Tibial nerve (tissue), 3 donors: ENCODE results near the gene CNPPD1.

ENCODE experiments used
- CTCF ChIP-seq, 5 experiments: fragments of 200-600 bp in 3 of 5; fragments of 450-650 bp in 2 of 5; sonication (generic) in 3 of 5; IDR thresholded peaks; one replicate each; pipeline ENCODE4 v1.5.1; 2016 to 2019; ENCODE audit warnings: antibody characterized with exemption in 5 of 5, mild to moderate bottlenecking in 3 of 5, moderate library complexity in 2 of 5
- POLR2A ChIP-seq, 2 donors: fragments of 450-650 bp; IDR thresholded peaks; one replicate each; pipeline ENCODE4 v1.6.1; 2017; ENCODE audit warnings: antibody characterized with exemption in 2 of 2, mild to moderate bottlenecking in 2 of 2, moderate library complexity in 2 of 2

DNA sequence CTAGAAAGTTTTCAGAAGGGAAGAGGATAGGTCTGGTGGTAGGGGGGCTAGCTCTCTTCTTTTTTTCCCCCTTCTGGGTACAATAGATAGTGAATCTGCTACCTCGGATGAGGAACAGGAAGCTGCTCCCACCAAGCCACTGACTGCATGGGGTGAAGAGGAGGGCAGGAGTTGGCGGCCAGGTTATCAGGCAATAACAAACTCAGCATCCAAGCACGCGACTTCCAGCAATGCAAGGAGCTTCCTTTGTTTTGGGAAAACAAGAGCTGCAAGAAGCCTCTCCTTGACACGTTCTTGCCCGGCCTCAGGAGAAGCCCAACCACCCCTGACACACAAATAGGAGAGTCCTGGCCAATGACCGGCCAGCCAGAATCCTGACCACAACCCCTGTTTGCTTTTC is 48.3 kb downstream of the CNPPD1 start:
- no peak for TF ChIP-seq CTCF (IDR thresholded peaks at IDR 0.05)
- TF ChIP-seq POLR2A (IDR thresholded peaks at IDR 0.05): no peak
